Suprapubic skin (tissue), 4 donors: ENCODE data around the gene KDM4F.

ENCODE experiments used
- CTCF ChIP-seq, 2 donors: fragments of 200-600 bp in 1 of 2; fragments of 450-650 bp in 1 of 2; sonication (generic) in 1 of 2; IDR thresholded peaks; one replicate each; pipeline ENCODE4 v1.5.1; 2016 to 2019; ENCODE audit warnings: antibody characterized with exemption in 2 of 2, mild to moderate bottlenecking in 1 of 2, moderate library complexity in 1 of 2
- EP300 ChIP-seq: sonication (generic); formaldehyde crosslinking; IDR thresholded peaks from one replicate; pipeline ENCODE4 v1.6.1; 2017; ENCODE audit warnings: antibody characterized with exemption
- POLR2A ChIP-seq, 2 donors: fragments of 450-650 bp; IDR thresholded peaks; one replicate each; pipeline ENCODE4 v1.6.1; 2017; ENCODE audit warnings: antibody characterized with exemption in 2 of 2, mild to moderate bottlenecking in 2 of 2, moderate library complexity in 2 of 2
- POLR2AphosphoS5 ChIP-seq, 3 donors: sonication (generic); formaldehyde crosslinking; IDR thresholded peaks; one replicate each; pipeline ENCODE4 v1.6.1; 2017; ENCODE audit warnings: antibody characterized with exemption in 3 of 3

- TF ChIP-seq CTCF (IDR thresholded peaks at IDR 0.05) (no peak), POLR2A (IDR thresholded peaks at IDR 0.05) (no peak), POLR2AphosphoS5 (IDR thresholded peaks at IDR 0.05) (no peak), EP300 (no peak)
These were observed 33.1 kb upstream of the KDM4F start for GRCh38 chr11:95016139-95016538.
